ENCODE results near the gene HSPE1.

Gene HSPE1

GRCh38 chr2:197460649-197461048 is 39.5 kb upstream of the HSPE1 start:
- TF ChIP-seq CTCF (IDR thresholded peaks at IDR 0.05), result no peak

- TF ChIP-seq CTCF (IDR thresholded peaks at IDR 0.05), result no peak
Measured at GRCh38 chr2:197461057-197461456, 39.1 kb upstream of the HSPE1 start.

DNA sequence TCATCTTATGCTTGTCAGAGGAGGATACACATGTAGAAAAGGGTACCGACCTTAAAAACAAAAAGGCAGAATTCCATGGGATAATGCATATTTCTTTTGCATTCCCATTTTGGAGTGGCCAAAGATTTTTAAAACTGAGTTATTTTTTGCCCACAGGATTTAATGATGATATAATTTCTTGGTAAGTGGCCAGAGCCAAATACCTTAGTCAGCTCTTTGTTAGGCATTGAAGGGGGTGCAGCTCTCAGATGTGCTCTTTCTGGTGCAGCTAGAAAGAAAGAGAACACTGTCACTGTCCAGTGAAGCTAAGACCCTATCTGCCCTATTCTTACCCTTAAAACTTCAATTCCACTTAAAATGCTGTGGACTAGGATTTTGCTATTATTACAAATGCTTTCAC is 36.0 kb upstream of the HSPE1 start:
- TF ChIP-seq CTCF (IDR thresholded peaks at IDR 0.05), result no peak

- no peak for TF ChIP-seq CTCF (IDR thresholded peaks at IDR 0.05)
Measured at GRCh38 chr2:197472166-197472565, 28.0 kb upstream of the HSPE1 start.

DNA sequence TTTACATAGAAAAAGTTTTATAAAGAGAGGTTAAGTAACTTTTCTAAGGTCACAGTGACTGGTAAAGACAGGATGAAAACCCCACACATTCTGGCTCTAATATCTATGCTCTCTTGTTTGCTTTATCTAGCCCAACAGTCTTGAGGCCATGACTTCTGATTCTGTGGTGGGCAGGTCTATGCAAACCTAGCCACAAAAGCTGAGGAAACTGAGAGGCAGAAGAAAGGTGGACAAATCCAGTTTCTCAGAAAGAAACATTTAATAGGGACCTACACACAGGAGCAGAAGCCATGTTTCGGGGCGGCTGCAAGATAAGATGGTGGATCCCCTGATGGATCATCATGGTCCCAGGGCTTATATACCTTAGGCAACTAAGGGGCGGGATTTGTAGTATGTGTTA is 22.4 kb upstream of the HSPE1 start:
- no peak for TF ChIP-seq CTCF (IDR thresholded peaks at IDR 0.05)

- no peak for TF ChIP-seq CTCF (IDR thresholded peaks at IDR 0.05)
Measured at GRCh38 chr2:197480165-197481036, 19.8 kb upstream of the HSPE1 start.

DNA sequence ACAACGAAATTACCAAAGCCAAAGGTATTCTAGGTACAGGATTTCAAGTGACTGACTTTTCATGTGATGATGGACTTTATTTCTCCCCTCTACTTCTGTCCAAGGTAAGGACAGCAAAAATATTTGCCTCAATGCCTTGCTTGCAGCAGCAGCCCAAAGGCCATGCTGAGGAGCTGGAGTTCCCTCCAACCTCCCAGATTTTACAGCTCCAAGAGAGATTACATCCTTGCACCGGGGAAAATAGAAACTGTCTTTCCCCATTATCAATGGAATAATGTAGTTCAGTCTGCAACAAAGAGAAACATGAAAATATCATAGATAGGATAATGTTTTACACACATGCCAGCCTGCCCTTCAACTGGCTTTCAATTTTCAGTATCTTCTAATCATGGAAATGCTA is 14.0 kb upstream of the HSPE1 start:
- TF ChIP-seq CTCF (IDR thresholded peaks at IDR 0.05), result no peak
